ENCODE results near the gene RAB41. TPM values are rescaled to one million over a fixed set of nuclear protein-coding genes. Genes with fewer than 3 reads are reported as not detected.

The RAB41 gene
- total and polyA plus RNA-seq, 8 donors, result 0.71 to 1.9 (median 1.3) TPM; not detected in 2

GRCh38 chrX:70289793-70290770 lies 8.1 kb downstream of the RAB41 start, which contains the start of the genes KIF4A and PDZD11:
Gene KIF4A, plus strand, starts transcription at chrX:70290104. Its CDS starts 355 bp downstream, at chrX:70290459.
Gene PDZD11, minus strand, starts transcription at chrX:70289927. Its CDS starts 586 bp downstream, at chrX:70289341.
- Histone ChIP-seq H3K4me3 (peak within 1 kb of the TSS; percentile 43 to 52), H3K27me3 (no peaks in the 10 kb centered on the region), H3K27ac (peak within 1 kb of the TSS in 1 of 2 donors; percentile 64), H3K4me1 (peaks cover 3 to 7% of the 10 kb centered on the region in 2 donors), H3K36me3 (peaks cover 0 to 23% of the 10 kb centered on the region in 2 donors), H3K9me3 (no peaks in the 10 kb centered on the region)
- TF ChIP-seq CTCF (IDR thresholded peaks at IDR 0.05), result no peak
- ATAC-seq, result peak; percentile 100
- intact Hi-C loops (cut with DNase I), result no loop called here
- DNase-seq, result peak; percentile 76 to 92 (median 90)

DNA sequence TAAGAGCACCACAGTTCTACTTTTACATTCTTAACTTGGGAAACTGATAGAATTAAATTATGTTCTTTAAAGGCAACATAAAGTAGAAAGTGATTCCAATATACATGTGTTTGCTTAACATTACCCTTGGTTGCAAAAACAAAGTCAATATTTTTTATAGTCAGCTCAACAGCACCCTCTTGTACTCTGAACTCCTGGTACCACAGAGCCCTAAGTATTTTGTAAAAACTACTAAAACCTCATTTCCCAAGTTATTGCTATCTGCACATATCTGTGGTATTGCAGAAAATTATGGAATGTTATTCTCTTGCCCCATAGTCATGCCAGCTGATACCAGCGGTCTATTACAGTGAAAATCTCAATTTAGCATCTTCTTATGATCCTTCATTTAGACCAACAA lies 10.8 kb downstream of the RAB41 start:
- DNase-seq (no peak), ATAC-seq (no peak)
- Histone ChIP-seq H3K4me1 (peaks cover 3 to 7% of the 10 kb centered on the region in 2 donors), H3K4me3 (no peak overlapping the region), H3K27ac (no peak overlapping the region), H3K27me3 (no peaks in the 10 kb centered on the region), H3K9me3 (no peaks in the 10 kb centered on the region), H3K36me3 (peaks cover 0 to 2% of the 10 kb centered on the region in 2 donors)
- intact Hi-C loops (cut with DNase I), result no loop called here
- TF ChIP-seq CTCF (IDR thresholded peaks at IDR 0.05), result no peak

- ATAC-seq (no peak), DNase-seq (no peak)
- Histone ChIP-seq H3K36me3 (no peaks in the 10 kb centered on the region), H3K27me3 (no peaks in the 10 kb centered on the region), H3K4me3 (no peak overlapping the region), H3K9me3 (no peaks in the 10 kb centered on the region), H3K4me1 (peaks cover 3 to 7% of the 10 kb centered on the region in 2 donors), H3K27ac (no peak overlapping the region)
- intact Hi-C loops (cut with DNase I), result no loop called here
- no peak for TF ChIP-seq CTCF (IDR thresholded peaks at IDR 0.05)
Measured at GRCh38 chrX:70293621-70294020, 11.6 kb downstream of the RAB41 start.

DNA sequence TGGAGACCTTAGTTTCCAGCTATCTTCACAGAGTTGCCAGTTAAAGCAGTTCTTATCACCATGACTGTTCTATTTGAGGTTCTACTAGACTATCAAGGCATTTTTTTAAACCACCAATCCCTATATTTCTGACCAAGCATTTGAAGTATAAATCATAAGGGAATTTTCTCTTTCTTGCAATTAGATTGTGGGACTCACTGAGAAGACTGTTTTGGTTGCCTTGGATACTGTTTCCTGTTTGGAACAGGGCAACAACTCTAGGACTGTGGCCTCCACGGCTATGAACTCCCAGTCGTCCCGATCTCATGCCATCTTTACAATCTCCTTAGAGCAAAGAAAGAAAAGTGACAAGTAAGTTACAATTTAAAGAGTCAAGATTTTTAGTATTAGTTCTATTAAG lies 19.7 kb downstream of the RAB41 start:
- intact Hi-C loops (cut with DNase I), result no loop called here

More for the DNA sequence above, 19.7 kb downstream of the RAB41 start:
- ATAC-seq, result no peak
- DNase-seq, result no peak
- H3K27ac ChIP-seq, result no peak overlapping the region
- no peaks in the 10 kb centered on the region for H3K27me3 ChIP-seq
- no peaks in the 10 kb centered on the region for H3K9me3 ChIP-seq
- no peak for TF ChIP-seq CTCF (IDR thresholded peaks at IDR 0.05)
- H3K4me3 ChIP-seq, result no peak overlapping the region
- H3K4me1 ChIP-seq, result no peaks in the 10 kb centered on the region
- H3K36me3 ChIP-seq, result no peaks in the 10 kb centered on the region

Data from left lung (tissue), 10 donors.